GM10266 (cell line): ENCODE measurements around the gene PSMD11.

Experiments used
- DNase-seq: peaks from one replicate; pipeline ENCODE4 v3.0.0; 2012; ENCODE audit errors: extremely low spot score
- CTCF ChIP-seq: IDR thresholded peaks from 2 replicates; pipeline ENCODE4 v1.5.1; 2012; ENCODE audit warnings: mild to moderate bottlenecking, low read depth; ENCODE audit not compliant: control insufficient read depth, insufficient read depth; ENCODE audit errors: missing control alignments

The PSMD11 gene

DNA sequence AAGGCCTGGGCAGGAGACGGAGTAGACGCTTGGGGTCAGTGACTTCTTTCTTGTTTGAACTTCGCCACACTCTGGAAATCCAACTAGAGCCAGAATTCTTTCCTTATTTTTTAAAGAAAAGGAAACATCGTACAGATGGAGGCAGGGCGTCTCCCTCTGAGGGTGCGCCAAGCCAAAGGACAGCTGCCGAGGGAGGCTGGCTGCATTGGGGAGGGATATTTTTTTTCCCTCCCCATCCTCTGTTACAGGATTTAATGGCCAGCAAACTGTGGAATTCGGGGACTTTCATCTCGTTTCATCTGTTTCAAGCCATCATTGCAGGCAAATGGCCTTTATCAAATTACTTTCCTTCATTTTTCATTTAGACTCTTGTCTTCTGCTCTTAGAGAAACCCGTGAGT lies 58.4 kb downstream of the PSMD11 start:
- no peak for TF ChIP-seq CTCF
- DNase-seq = no peak

- no peak for TF ChIP-seq CTCF
- DNase-seq = peak; percentile 82
Observed at GRCh38 chr17:32503251-32504165, 59.2 kb downstream of the PSMD11 start.

- no peak for DNase-seq
- TF ChIP-seq CTCF = no peak
Observed at GRCh38 chr17:32504166-32504990, 60.1 kb downstream of the PSMD11 start.

- TF ChIP-seq CTCF = no peak
- DNase-seq = no peak
Observed at GRCh38 chr17:32508926-32509325, 64.6 kb downstream of the PSMD11 start.

- DNase-seq = no peak
- TF ChIP-seq CTCF = no peak
Observed at GRCh38 chr17:32510466-32510865, 66.2 kb downstream of the PSMD11 start.

DNA sequence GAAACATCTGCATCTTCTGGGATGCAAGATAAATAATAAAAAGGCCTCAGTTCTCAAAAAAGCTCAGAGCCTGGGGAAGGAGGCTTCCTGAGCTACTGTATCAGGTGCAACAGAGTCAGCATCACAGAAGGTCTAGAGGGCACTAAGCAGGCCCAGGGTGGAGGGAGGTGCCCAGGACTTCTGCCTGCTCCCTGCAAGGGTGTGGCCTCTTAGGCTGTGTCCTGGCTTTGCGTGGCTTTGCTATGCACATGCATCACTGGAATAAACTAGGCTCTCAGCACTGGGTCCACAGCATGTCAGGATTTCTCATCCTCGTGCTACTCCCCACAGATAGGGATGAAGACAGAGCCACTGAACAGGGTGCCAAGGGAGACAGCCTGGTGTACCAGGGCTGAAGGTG lies 68.0 kb downstream of the PSMD11 start:
- no peak for DNase-seq
- no peak for TF ChIP-seq CTCF
